ENCODE measurements around the gene P2RY6.

DNA sequence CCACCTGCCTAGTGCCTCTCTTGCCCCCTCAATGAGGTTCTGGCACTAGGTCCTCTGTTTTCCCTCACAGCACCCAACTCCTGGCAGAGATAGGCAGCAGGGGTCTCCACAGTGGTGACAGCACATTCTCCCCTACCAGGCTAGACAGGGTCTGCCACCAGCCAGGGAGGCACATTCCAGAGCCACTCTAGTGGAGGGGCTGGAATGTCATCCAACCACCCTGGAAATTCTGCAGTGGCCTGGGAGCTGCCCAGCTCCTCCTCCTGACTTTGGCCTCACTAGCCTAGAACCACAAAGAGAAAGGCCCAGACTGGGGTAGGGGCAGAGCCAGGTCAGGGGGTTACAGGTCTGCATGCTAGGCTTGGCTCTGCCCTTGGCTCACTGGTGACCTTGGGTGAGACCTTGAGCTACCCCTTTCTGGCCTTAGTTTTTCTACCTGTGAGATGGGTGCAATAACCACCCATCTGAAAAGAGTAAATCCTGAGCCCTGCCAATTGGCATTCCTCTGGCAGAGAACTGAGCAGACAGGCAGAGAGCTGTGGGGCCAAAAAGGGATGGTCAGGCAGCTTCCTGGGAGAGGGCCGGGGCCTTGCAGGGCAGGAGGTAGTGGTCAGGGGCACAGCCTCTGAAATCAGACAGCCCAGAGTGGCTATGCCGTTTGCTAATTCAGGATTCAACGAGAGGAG, 47.0 kb upstream of the P2RY6 start:
- TF ChIP-seq, protein P1, sequence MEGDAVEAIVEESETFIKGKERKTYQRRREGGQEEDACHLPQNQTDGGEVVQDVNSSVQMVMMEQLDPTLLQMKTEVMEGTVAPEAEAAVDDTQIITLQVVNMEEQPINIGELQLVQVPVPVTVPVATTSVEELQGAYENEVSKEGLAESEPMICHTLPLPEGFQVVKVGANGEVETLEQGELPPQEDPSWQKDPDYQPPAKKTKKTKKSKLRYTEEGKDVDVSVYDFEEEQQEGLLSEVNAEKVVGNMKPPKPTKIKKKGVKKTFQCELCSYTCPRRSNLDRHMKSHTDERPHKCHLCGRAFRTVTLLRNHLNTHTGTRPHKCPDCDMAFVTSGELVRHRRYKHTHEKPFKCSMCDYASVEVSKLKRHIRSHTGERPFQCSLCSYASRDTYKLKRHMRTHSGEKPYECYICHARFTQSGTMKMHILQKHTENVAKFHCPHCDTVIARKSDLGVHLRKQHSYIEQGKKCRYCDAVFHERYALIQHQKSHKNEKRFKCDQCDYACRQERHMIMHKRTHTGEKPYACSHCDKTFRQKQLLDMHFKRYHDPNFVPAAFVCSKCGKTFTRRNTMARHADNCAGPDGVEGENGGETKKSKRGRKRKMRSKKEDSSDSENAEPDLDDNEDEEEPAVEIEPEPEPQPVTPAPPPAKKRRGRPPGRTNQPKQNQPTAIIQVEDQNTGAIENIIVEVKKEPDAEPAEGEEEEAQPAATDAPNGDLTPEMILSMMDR (conservative IDR thresholded peaks at IDR 0.05; ENCODE audit: low read length): no peak
- TF ChIP-seq EZH2phosphoT487 (IDR thresholded peaks at IDR 0.05; ENCODE audit: borderline replicate concordance, low read depth, low read length): no peak
